Tibial nerve (tissue), 4 donors: ENCODE results near the gene SSPN. TPM values are rescaled to one million over a fixed set of nuclear protein-coding genes. Genes with fewer than 3 reads are reported as not detected.

ENCODE experiments used
- DNase-seq, 2 donors: peaks; one replicate each; pipeline ENCODE4 v3.0.0-alpha.2; 2019; ENCODE audit warnings: low spot score in 2 of 2
- H3K27ac ChIP-seq, 4 donors: fragments of 200-600 bp; sonication (generic) in 3 of 4; one replicate each; pipeline ENCODE4 v1.5.1; 2017 to 2019; ENCODE audit warnings: mild to moderate bottlenecking in 1 of 4
- H3K27me3 ChIP-seq, 2 donors: fragments of 200-600 bp; sonication (generic) in 1 of 2; one replicate each; pipeline versions ENCODE4 v1.5.1 to v1.6.0; 2017 to 2019
- H3K36me3 ChIP-seq, 3 donors: fragments of 200-600 bp; sonication (generic); one replicate each; pipeline ENCODE4 v1.5.1; 2018 to 2019
- H3K4me1 ChIP-seq, 4 donors: fragments of 200-600 bp; sonication (generic) in 3 of 4; one replicate each; pipeline ENCODE4 v1.5.1; 2017 to 2019
- H3K4me3 ChIP-seq, 4 donors: fragments of 200-600 bp; sonication (generic) in 3 of 4; one replicate each; pipeline ENCODE4 v1.5.1; 2017 to 2019; ENCODE audit warnings: mild to moderate bottlenecking in 1 of 4, moderate library complexity in 1 of 4
- H3K9me3 ChIP-seq, 4 donors: fragments of 200-600 bp; sonication (generic) in 3 of 4; one replicate each; pipeline ENCODE4 v1.5.1; 2017 to 2019
- CTCF ChIP-seq, 5 experiments: fragments of 200-600 bp in 3 of 5; fragments of 450-650 bp in 2 of 5; sonication (generic) in 3 of 5; IDR thresholded peaks; one replicate each; pipeline ENCODE4 v1.5.1; 2016 to 2019; ENCODE audit warnings: antibody characterized with exemption in 5 of 5, mild to moderate bottlenecking in 3 of 5, moderate library complexity in 2 of 5
- EP300 ChIP-seq, 2 donors: sonication (generic); formaldehyde crosslinking; IDR thresholded peaks; one replicate each; pipeline ENCODE4 v1.6.1; 2017; ENCODE audit warnings: antibody characterized with exemption in 2 of 2, mild to moderate bottlenecking in 1 of 2
- POLR2A ChIP-seq, 2 donors: fragments of 450-650 bp; IDR thresholded peaks; one replicate each; pipeline ENCODE4 v1.6.1; 2017; ENCODE audit warnings: antibody characterized with exemption in 2 of 2, mild to moderate bottlenecking in 2 of 2, moderate library complexity in 2 of 2
- WGBS, 2 donors: methylation state at CpG; one replicate each; pipeline ENCODE4 v1.1.5; 2018; 5-methylcytosine and 5-hydroxymethylcytosine counted together
- total RNA-seq, 4 donors: library from RNA; depleted of rRNA; stranded (reverse); fragments of >200 nt; gene quantifications; one replicate each; pipeline ENCODE4 v1.1.0, GENCODE V29; 2016

Gene SSPN
- total RNA-seq, 4 donors from 2014 or later: 19.2 to 54.4 (median 45.2) TPM

- 45 to 46% methylated on average over 6 of the region's 6 CpGs for WGBS, 2 donors
- Histone ChIP-seq H3K4me3 (no peak overlapping the region), H3K27me3 (no peaks in the 10 kb centered on the region), H3K9me3 (peaks cover 0 to 4% (median 0%) of the 10 kb centered on the region in 4 donors), H3K36me3 (no peaks in the 10 kb centered on the region), H3K4me1 (peaks cover 0 to 6% (median 0%) of the 10 kb centered on the region in 4 donors), H3K27ac (no peak overlapping the region)
- no peak for DNase-seq
- no peak for TF ChIP-seq CTCF (IDR thresholded peaks at IDR 0.05)
Measured at GRCh38 chr12:26245175-26245942, 50.0 kb downstream of the SSPN start.

- Histone ChIP-seq H3K36me3 (no peaks in the 10 kb centered on the region), H3K27me3 (no peaks in the 10 kb centered on the region), H3K4me3 (no peak overlapping the region), H3K9me3 (peaks cover 0 to 4% (median 0%) of the 10 kb centered on the region in 4 donors), H3K4me1 (peaks cover 0 to 6% (median 0%) of the 10 kb centered on the region in 4 donors), H3K27ac (no peak overlapping the region)
- TF ChIP-seq POLR2A (IDR thresholded peaks at IDR 0.05) (no peak), EP300 (IDR thresholded peaks at IDR 0.05) (no peak), CTCF (IDR thresholded peaks at IDR 0.05) (no peak)
- WGBS, 2 donors: 92 to 93% methylated on average over 4 of the region's 4 CpGs
- no peak for DNase-seq
Measured at GRCh38 chr12:26246483-26247164, 51.3 kb downstream of the SSPN start.

DNA sequence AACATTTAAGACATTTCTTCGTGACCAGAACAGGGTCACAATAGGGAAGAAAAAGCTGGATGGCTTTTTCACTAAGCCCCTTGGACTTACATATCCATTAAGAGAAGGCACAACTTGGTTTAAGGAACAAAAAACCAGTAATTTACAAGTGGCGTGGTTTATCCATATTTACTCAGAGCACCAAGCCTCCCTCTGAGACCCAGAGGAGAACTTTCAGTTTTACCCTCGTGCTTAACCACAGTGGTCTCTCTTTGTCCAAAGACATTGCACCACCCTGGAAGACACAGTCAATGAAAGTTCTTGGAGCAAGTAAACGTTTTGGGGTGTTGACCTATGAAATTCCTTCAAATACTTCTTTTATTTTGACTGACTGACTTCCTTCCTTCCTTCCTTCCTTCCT is 52.5 kb downstream of the SSPN start:
- H3K9me3 ChIP-seq: peaks cover 0 to 4% (median 0%) of the 10 kb centered on the region in 4 donors
- no peak overlapping the region for H3K4me3 ChIP-seq
- no peak for DNase-seq
- H3K36me3 ChIP-seq: no peaks in the 10 kb centered on the region
- no peaks in the 10 kb centered on the region for H3K27me3 ChIP-seq
- TF ChIP-seq POLR2A (IDR thresholded peaks at IDR 0.05): no peak
- peak in 1 of 2 donors; percentile 24 for TF ChIP-seq EP300 (IDR thresholded peaks at IDR 0.05)
- WGBS, 2 donors: 40 to 45% methylated on average over 4 of the region's 4 CpGs
- no peak overlapping the region for H3K27ac ChIP-seq
- peaks cover 0 to 6% (median 0%) of the 10 kb centered on the region in 4 donors for H3K4me1 ChIP-seq

GRCh38 chr12:26250801-26251200 is 55.4 kb downstream of the SSPN start:
- Histone ChIP-seq H3K27ac (no peak overlapping the region), H3K9me3 (peaks cover 0 to 4% (median 0%) of the 10 kb centered on the region in 4 donors), H3K4me3 (no peak overlapping the region), H3K36me3 (no peaks in the 10 kb centered on the region), H3K27me3 (no peaks in the 10 kb centered on the region), H3K4me1 (peaks cover 0 to 6% (median 0%) of the 10 kb centered on the region in 4 donors)
- 79 to 81% methylated on average over 3 of the region's 3 CpGs for WGBS, 2 donors
- no peak for TF ChIP-seq CTCF (IDR thresholded peaks at IDR 0.05)
- no peak for TF ChIP-seq EP300 (IDR thresholded peaks at IDR 0.05)
- no peak for TF ChIP-seq POLR2A (IDR thresholded peaks at IDR 0.05)
- no peak for DNase-seq

GRCh38 chr12:26251600-26251999 is 56.2 kb downstream of the SSPN start:
- no peaks in the 10 kb centered on the region for H3K27me3 ChIP-seq
- TF ChIP-seq POLR2A (IDR thresholded peaks at IDR 0.05): no peak
- TF ChIP-seq EP300 (IDR thresholded peaks at IDR 0.05): peak in 1 of 2 donors; percentile 64
- no peak for TF ChIP-seq CTCF (IDR thresholded peaks at IDR 0.05)
- H3K27ac ChIP-seq: peak overlapping the region in 1 of 4 donors; percentile 25
- WGBS, 2 donors: 69 to 79% methylated on average over 6 of the region's 6 CpGs
- H3K36me3 ChIP-seq: no peaks in the 10 kb centered on the region
- peaks cover 0 to 6% (median 0%) of the 10 kb centered on the region in 4 donors for H3K9me3 ChIP-seq
- peaks cover 0 to 6% (median 0%) of the 10 kb centered on the region in 4 donors for H3K4me1 ChIP-seq
- peak in 1 of 2 donors; percentile 32 for DNase-seq
- no peak overlapping the region for H3K4me3 ChIP-seq
